ENCODE data around the gene CABP7. TPM values are rescaled to one million over a fixed set of nuclear protein-coding genes. Genes with fewer than 3 reads are reported as not detected.

CABP7 gene
- total and polyA plus RNA-seq, 2 donors (not counting 3 experiments of a cell fraction or from before 2014, with no cell fraction given), result not detected

GRCh38 chr22:29673361-29674066 is 46.3 kb upstream of the CABP7 start:
- Histone ChIP-seq H3K4me3 (replicated peaks in 1 of 3; ENCODE audit: insufficient read depth in 1 of 3, low read depth in 1 of 3, low read length in 3 of 3) (no peak overlapping the region), H2AFZ (ENCODE audit: low read depth, low read length) (no peak overlapping the region), H3K4me1 (ENCODE audit: control insufficient read depth, extremely low read depth, insufficient read depth, low read length) (no peaks in the 10 kb centered on the region), H3K27ac (ENCODE audit: insufficient read depth, low read depth, low read length) (no peak overlapping the region), H3K4me2 (ENCODE audit: insufficient read depth, low read length) (no peak overlapping the region), H3K36me3 (ENCODE audit: control insufficient read depth in 2 of 2, extremely low read depth in 1 of 2, insufficient read depth in 2 of 2, low read length in 2 of 2) (peaks cover 11 to 46% of the 10 kb centered on the region in 2 experiments), H4K20me1 (replicated peaks; ENCODE audit: control insufficient read depth, extremely low read depth, insufficient read depth, low read length) (no peaks in the 10 kb centered on the region), H3K9ac (replicated peaks; ENCODE audit: extremely low read depth, insufficient read depth, low read length) (no peak overlapping the region), H3K27me3 (ENCODE audit: control insufficient read depth in 2 of 2, insufficient read depth in 2 of 2, low read length in 2 of 2) (no peaks in the 10 kb centered on the region), H3K9me1 (replicated peaks; ENCODE audit: control insufficient read depth, extremely low read depth, insufficient read depth, low read length) (no peaks in the 10 kb centered on the region), H3K9me3 (replicated peaks; ENCODE audit: control insufficient read depth, insufficient read depth, low read length) (no peaks in the 10 kb centered on the region), H3K79me2 (ENCODE audit: control insufficient read depth, insufficient read depth, low read length) (no peaks in the 10 kb centered on the region)
- dilution Hi-C loops (cut with MboI; ENCODE audit: extremely low pct_ligation_motif_present, low sequenced_read_pairs) (no loop called here), intact Hi-C loops (cut with micrococcal nuclease) (no loop called here)
- DNase-seq (ENCODE audit: low read depth, low spot score) (no peak), FAIRE-seq (no peak)
- CTCF ChIA-PET, result interaction anchor here (2.1 kb wide), 1 partner anchor 17 kb away, joined by 7 read pairs; no protein-coding TSS in a partner anchor
- POLR2A ChIA-PET, result no interaction called here
- TF ChIP-seq EZH2 (IDR thresholded peaks at IDR 0.05; ENCODE audit: borderline replicate concordance, low read depth, low read length, severe bottlenecking), result no peak
- TF ChIP-seq CTCF (IDR thresholded peaks at IDR 0.05; ENCODE audit: extremely low read depth in 1 of 2, insufficient read depth in 1 of 2, low read depth in 1 of 2, low read length in 2 of 2), result no peak
- TF ChIP-seq FOS (IDR thresholded peaks at IDR 0.05; ENCODE audit: borderline replicate concordance, insufficient read depth, low read length), result no peak
- no peak for TF ChIP-seq GATA2 (IDR thresholded peaks at IDR 0.05; ENCODE audit: insufficient read depth, insufficient read length, low read depth, low read length)
- TF ChIP-seq POLR2A (IDR thresholded peaks at IDR 0.05; ENCODE audit: low read depth, low read length), result no peak
- no peak for TF ChIP-seq MAX (IDR thresholded peaks at IDR 0.05; ENCODE audit: insufficient read depth, insufficient read length)
- no peak for TF ChIP-seq POLR2AphosphoS5 (IDR thresholded peaks at IDR 0.05; ENCODE audit: insufficient read depth, low read depth, low read length)
- TF ChIP-seq JUN (IDR thresholded peaks at IDR 0.05; ENCODE audit: borderline replicate concordance, insufficient read depth, insufficient read length, low read depth), result no peak
- no peak for TF ChIP-seq MYC (IDR thresholded peaks at IDR 0.05; ENCODE audit: low read depth, low read length)
- no TSS peak for BruUV-seq (replicated peaks)

Measured in endothelial cell of umbilical vein (primary cell).